ENCODE results near the gene CCDC13.
A peak's percentile ranks its signal among the peaks of the same experiment; 100 is the strongest.

The CCDC13 gene

GRCh38 chr3:42799376-42799775 is 26.3 kb upstream of the CCDC13 start:
- DNase-seq = no peak

- no peak for DNase-seq
Observed at GRCh38 chr3:42796332-42796885, 23.4 kb upstream of the CCDC13 start.

GRCh38 chr3:42795621-42796181 is 22.6 kb upstream of the CCDC13 start:
- DNase-seq = no peak

GRCh38 chr3:42790714-42791229 is 17.7 kb upstream of the CCDC13 start:
- no peak for DNase-seq

- DNase-seq = no peak
Observed at GRCh38 chr3:42786631-42787030, 13.6 kb upstream of the CCDC13 start.

- no peak for DNase-seq
Observed at GRCh38 chr3:42786212-42786611, 13.2 kb upstream of the CCDC13 start.

- DNase-seq = peak; percentile 75
Observed at GRCh38 chr3:42780892-42781700, 8.0 kb upstream of the CCDC13 start.

GRCh38 chr3:42780398-42780797 is 7.3 kb upstream of the CCDC13 start:
- DNase-seq = no peak

GRCh38 chr3:42778644-42779043 is 5.6 kb upstream of the CCDC13 start:
- DNase-seq = no peak

GRCh38 chr3:42773409-42773751 is 327 bp upstream of the CCDC13 start:
- DNase-seq = no peak

- no peak for DNase-seq
Observed at GRCh38 chr3:42771271-42771670, 1.8 kb downstream of the CCDC13 start.

- DNase-seq = no peak
Observed at GRCh38 chr3:42769477-42770131, 3.4 kb downstream of the CCDC13 start.

- peak; percentile 73 for DNase-seq
Observed at GRCh38 chr3:42764561-42765295, 8.3 kb downstream of the CCDC13 start.

- no peak for DNase-seq
Observed at GRCh38 chr3:42764115-42764514, 8.9 kb downstream of the CCDC13 start.

GRCh38 chr3:42763021-42763420 is 10.0 kb downstream of the CCDC13 start:
- DNase-seq = peak; percentile 48

- DNase-seq = peak; percentile 89
Observed at GRCh38 chr3:42762046-42762724, 10.9 kb downstream of the CCDC13 start.

- DNase-seq = no peak
Observed at GRCh38 chr3:42758126-42758525, 14.9 kb downstream of the CCDC13 start.

GRCh38 chr3:42756681-42757213 is 16.3 kb downstream of the CCDC13 start:
- DNase-seq = no peak

- DNase-seq = peak; percentile 37
Observed at GRCh38 chr3:42755681-42756578, 17.1 kb downstream of the CCDC13 start.

GRCh38 chr3:42753757-42754156 is 19.3 kb downstream of the CCDC13 start:
- no peak for DNase-seq

- no peak for DNase-seq
Observed at GRCh38 chr3:42752961-42753360, 20.1 kb downstream of the CCDC13 start.
